ENCODE results near the gene MTNR1A.

GRCh38 chr4:186497043-186497442 lies 58.3 kb downstream of the MTNR1A start:
- TF ChIP-seq CTCF (IDR thresholded peaks at IDR 0.05) (no peak), POLR2A (IDR thresholded peaks at IDR 0.05) (no peak)

Measured in ovary (tissue), 3 donors.